ENCODE data around the gene APBB2.

DNA sequence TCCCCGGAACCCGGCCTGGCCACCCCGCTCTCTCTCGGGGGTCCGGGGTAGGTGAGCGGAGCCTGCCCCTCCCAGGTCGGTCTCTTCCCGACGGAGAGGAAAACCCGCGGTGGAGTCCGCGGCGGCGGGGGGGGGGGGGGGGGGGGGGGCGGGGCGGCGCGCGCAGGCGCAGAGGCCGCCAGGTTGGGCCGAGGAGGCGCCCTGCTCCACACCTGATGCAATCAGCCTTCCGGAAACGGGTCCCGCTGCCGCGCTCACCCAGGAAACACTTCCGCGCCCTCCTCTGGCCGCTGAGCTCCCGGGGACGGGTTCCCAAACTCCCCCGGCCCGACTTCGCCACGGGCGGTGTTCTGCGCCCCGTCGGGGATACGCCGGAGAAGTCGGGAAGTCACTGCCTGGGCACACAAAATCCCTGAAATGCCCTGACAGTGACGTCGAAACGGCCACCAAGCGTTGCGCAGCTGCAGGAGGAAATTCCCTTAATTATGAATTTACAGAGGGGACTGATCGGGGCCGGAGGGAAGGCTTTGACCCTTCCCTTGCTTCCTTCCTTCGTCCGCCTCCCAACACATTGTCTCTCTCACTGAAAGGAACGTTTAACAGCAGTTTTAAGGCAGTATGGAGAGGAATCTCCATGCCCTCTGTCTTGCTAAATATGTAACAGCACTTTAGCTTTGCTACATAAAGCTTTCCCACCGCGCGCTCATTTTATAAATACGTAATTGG, 2.1 kb upstream of the APBB2 start:
- TF ChIP-seq CTCF (IDR thresholded peaks at IDR 0.05) (peak in 2 of 4 experiments; percentile 45 to 53), POLR2AphosphoS5 (IDR thresholded peaks at IDR 0.05) (peak; percentile 67)

Measured in prostate gland (tissue), 2 donors.